Measurements from ENCODE around the gene ANAPC4.

The ANAPC4 gene

GRCh38 chr4:25346913-25347312 is 30.1 kb upstream of the ANAPC4 start:
- no peaks in the 10 kb centered on the region for H3K9me2 ChIP-seq (ENCODE audit: low read depth, low read length)

GRCh38 chr4:25347473-25347872 is 29.6 kb upstream of the ANAPC4 start:
- H3K9me3 ChIP-seq (ENCODE audit: low read length): no peaks in the 10 kb centered on the region
- H3K4me2 ChIP-seq (ENCODE audit: low read length): no peak overlapping the region
- no peaks in the 10 kb centered on the region for H4K20me1 ChIP-seq (ENCODE audit: insufficient read depth, low read length)
- no peaks in the 10 kb centered on the region for H3K27me3 ChIP-seq (ENCODE audit: insufficient read depth, low read length)
- no peaks in the 10 kb centered on the region for H3K9me2 ChIP-seq (ENCODE audit: low read depth, low read length)
- no peaks in the 10 kb centered on the region for H3K4me1 ChIP-seq (ENCODE audit: insufficient read depth, low read length, severe bottlenecking)
- H3K27ac ChIP-seq (ENCODE audit: low read depth, low read length, poor library complexity, severe bottlenecking): no peak overlapping the region
- no peaks in the 10 kb centered on the region for H3F3A ChIP-seq (ENCODE audit: insufficient read depth, low read length)
- no peak overlapping the region for H3K4me3 ChIP-seq (ENCODE audit: low read depth, low read length, poor library complexity, severe bottlenecking)
- no peaks in the 10 kb centered on the region for H3K79me2 ChIP-seq (ENCODE audit: insufficient read depth, low read length)
- no peak overlapping the region for H2AFZ ChIP-seq (ENCODE audit: low read length)
- no peak overlapping the region for H3K9ac ChIP-seq (ENCODE audit: low read length)
- no peak for TF ChIP-seq CTCF (IDR thresholded peaks at IDR 0.05; ENCODE audit: low read length)
- no peak for TF ChIP-seq EZH2 (IDR thresholded peaks at IDR 0.05; ENCODE audit: borderline replicate concordance, low read length)
- H3K36me3 ChIP-seq (ENCODE audit: insufficient read depth, low read length): no peaks in the 10 kb centered on the region

More at GRCh38 chr4:25346913-25347312, 30.1 kb upstream of the ANAPC4 start:
- H3K4me1 ChIP-seq (ENCODE audit: insufficient read depth, low read length, severe bottlenecking): no peaks in the 10 kb centered on the region
- no peak overlapping the region for H3K27ac ChIP-seq (ENCODE audit: low read depth, low read length, poor library complexity, severe bottlenecking)
- H3K4me3 ChIP-seq (ENCODE audit: low read depth, low read length, poor library complexity, severe bottlenecking): no peak overlapping the region
- H3K9me3 ChIP-seq (ENCODE audit: low read length): no peaks in the 10 kb centered on the region
- TF ChIP-seq CTCF (IDR thresholded peaks at IDR 0.05; ENCODE audit: low read length): no peak
- TF ChIP-seq EZH2 (IDR thresholded peaks at IDR 0.05; ENCODE audit: borderline replicate concordance, low read length): no peak
- H4K20me1 ChIP-seq (ENCODE audit: insufficient read depth, low read length): no peaks in the 10 kb centered on the region
- H3K27me3 ChIP-seq (ENCODE audit: insufficient read depth, low read length): no peaks in the 10 kb centered on the region
- H3K36me3 ChIP-seq (ENCODE audit: insufficient read depth, low read length): no peaks in the 10 kb centered on the region
- H3K79me2 ChIP-seq (ENCODE audit: insufficient read depth, low read length): no peaks in the 10 kb centered on the region
- H3K9ac ChIP-seq (ENCODE audit: low read length): no peak overlapping the region
- H2AFZ ChIP-seq (ENCODE audit: low read length): no peak overlapping the region
- no peak overlapping the region for H3K4me2 ChIP-seq (ENCODE audit: low read length)
- no peaks in the 10 kb centered on the region for H3F3A ChIP-seq (ENCODE audit: insufficient read depth, low read length)

- Histone ChIP-seq H3K9me2 (ENCODE audit: low read depth, low read length) (no peaks in the 10 kb centered on the region), H2AFZ (ENCODE audit: low read length) (no peak overlapping the region)
These were observed 29.1 kb upstream of the ANAPC4 start for GRCh38 chr4:25347971-25348370.

More at GRCh38 chr4:25347971-25348370, 29.1 kb upstream of the ANAPC4 start:
- H3K9me3 ChIP-seq (ENCODE audit: low read length): no peaks in the 10 kb centered on the region
- TF ChIP-seq EZH2 (IDR thresholded peaks at IDR 0.05; ENCODE audit: borderline replicate concordance, low read length): no peak
- TF ChIP-seq CTCF (IDR thresholded peaks at IDR 0.05; ENCODE audit: low read length): no peak
- no peaks in the 10 kb centered on the region for H3K4me1 ChIP-seq (ENCODE audit: insufficient read depth, low read length, severe bottlenecking)
- no peak overlapping the region for H3K4me2 ChIP-seq (ENCODE audit: low read length)
- H3K4me3 ChIP-seq (ENCODE audit: low read depth, low read length, poor library complexity, severe bottlenecking): no peak overlapping the region
- no peak overlapping the region for H3K9ac ChIP-seq (ENCODE audit: low read length)
- H3F3A ChIP-seq (ENCODE audit: insufficient read depth, low read length): no peaks in the 10 kb centered on the region
- no peaks in the 10 kb centered on the region for H3K36me3 ChIP-seq (ENCODE audit: insufficient read depth, low read length)
- H3K27ac ChIP-seq (ENCODE audit: low read depth, low read length, poor library complexity, severe bottlenecking): no peak overlapping the region
- no peaks in the 10 kb centered on the region for H3K27me3 ChIP-seq (ENCODE audit: insufficient read depth, low read length)
- no peaks in the 10 kb centered on the region for H4K20me1 ChIP-seq (ENCODE audit: insufficient read depth, low read length)
- H3K79me2 ChIP-seq (ENCODE audit: insufficient read depth, low read length): no peaks in the 10 kb centered on the region

Data from OCI-LY1 (cell line).